Endodermal cell (in vitro differentiated cells): ENCODE data around the gene SESN3. TPM values are rescaled to one million over a fixed set of nuclear protein-coding genes. Genes with fewer than 3 reads are reported as not detected.

Source experiments
- DNase-seq: peaks from one replicate; pipeline ENCODE4 v3.0.0-alpha.2; 2017
- H3K27ac ChIP-seq: 2 replicates; pipeline ENCODE4 v1.5.1; 2013; ENCODE audit warnings: mild to moderate bottlenecking, low read depth, low read length, moderate library complexity
- H3K27me3 ChIP-seq: 2 replicates; pipeline ENCODE4 v1.6.1; 2013; ENCODE audit warnings: mild to moderate bottlenecking, low read length, moderate library complexity; ENCODE audit not compliant: insufficient read depth, control insufficient read depth, poor library complexity, severe bottlenecking
- H3K36me3 ChIP-seq: 2 replicates; pipeline ENCODE4 v1.7.0; 2013; ENCODE audit warnings: mild to moderate bottlenecking, low read length, moderate library complexity; ENCODE audit not compliant: control insufficient read depth, insufficient read depth
- H3K4me1 ChIP-seq: one replicate; pipeline ENCODE4 v1.7.0; 2013; ENCODE audit warnings: low read length; ENCODE audit not compliant: control insufficient read depth, insufficient read depth
- H3K4me3 ChIP-seq: 2 replicates; pipeline ENCODE4 v1.5.1; 2013; ENCODE audit warnings: mild to moderate bottlenecking, low read length, moderate library complexity
- H3K9ac ChIP-seq: 2 replicates; pipeline ENCODE4 v1.6.1; 2013; ENCODE audit warnings: mild to moderate bottlenecking, low read length, moderate library complexity; ENCODE audit not compliant: poor library complexity, severe bottlenecking; ENCODE audit errors: extremely low read depth
- H3K9me3 ChIP-seq: 2 replicates; pipeline ENCODE4 v1.6.1; 2013; ENCODE audit warnings: mild to moderate bottlenecking, low read length, moderate library complexity; ENCODE audit not compliant: control insufficient read depth
- H3K27ac Mint-ChIP-seq: 2 replicates; pipeline ENCODE4 v1.8.0; 2020; ENCODE audit warnings: mixed read lengths
- H3K27me3 Mint-ChIP-seq: 2 replicates; pipeline ENCODE4 v1.8.0; 2021; ENCODE audit warnings: mild to moderate bottlenecking, mixed read lengths; ENCODE audit not compliant: insufficient read depth
- H3K36me3 Mint-ChIP-seq: 2 replicates; pipeline ENCODE4 v1.8.0; 2020; ENCODE audit warnings: low read depth, mixed read lengths
- H3K4me1 Mint-ChIP-seq: 2 replicates; pipeline ENCODE4 v1.8.0; 2020; ENCODE audit warnings: mixed read lengths
- H3K4me3 Mint-ChIP-seq: 2 replicates; pipeline ENCODE4 v1.8.0; 2020; ENCODE audit warnings: mild to moderate bottlenecking, moderate library complexity, mixed read lengths
- H3K9me3 Mint-ChIP-seq: 2 replicates; pipeline ENCODE4 v1.8.0; 2020; ENCODE audit warnings: mild to moderate bottlenecking, mixed read lengths
- CTCF ChIP-seq: fragments of 200-600 bp; sonication (generic); conservative IDR thresholded peaks from 2 replicates; pipeline ENCODE4 v1.5.0; 2021; ENCODE audit warnings: antibody characterized with exemption, mild to moderate bottlenecking
- WGBS, 2 experiments: methylation state at CpG; one replicate each; pipeline versions ENCODE4 v1.1.5 to v1.1.7; 2013; ENCODE audit warnings: missing lambda C conversion rate in 2 of 2, mixed read lengths in 1 of 2; ENCODE audit not compliant: insufficient coverage in 1 of 2, insufficient read length in 1 of 2; 5-methylcytosine and 5-hydroxymethylcytosine counted together
- total RNA-seq, 2 donors: library from RNA; stranded (reverse); fragmentation: NEBNext Ultra II Directional in 1 of 2; extraction: Animal tissue kit (Norgen Biotek cat#: 25700) in 1 of 2; gene quantifications; 2 replicates in 1 of 2; 3 replicates in 1 of 2; pipeline ENCODE4 v1.2.1, GENCODE V29; 2021

SESN3 gene
- total RNA-seq, 2 donors from 2014 or later: 33.6 to 43.1 TPM

DNA sequence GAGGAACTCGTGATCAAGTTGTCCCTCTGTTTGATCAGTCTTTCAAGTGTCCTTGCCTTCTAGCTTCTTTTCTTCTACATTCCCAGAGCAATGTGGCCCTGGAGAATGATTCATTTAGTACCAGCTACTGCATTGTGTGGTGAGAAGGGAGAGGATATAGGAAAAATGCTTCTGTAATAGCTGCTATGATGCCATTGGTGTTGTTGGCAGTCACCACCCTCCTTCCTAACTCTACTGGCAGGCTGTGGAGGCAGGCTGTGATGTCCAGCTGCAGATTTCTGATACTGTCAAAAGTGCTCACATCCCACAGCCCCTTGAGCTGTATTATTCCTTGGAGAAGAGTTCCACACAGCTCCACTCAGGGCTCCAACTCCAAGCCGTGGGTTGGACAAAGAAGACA lies 88.6 kb downstream of the SESN3 start:
- TF ChIP-seq CTCF: no peak

GRCh38 chr11:95140397-95141033 lies 90.5 kb downstream of the SESN3 start:
- no peak overlapping the region for H3K9ac ChIP-seq
- no peaks in the 10 kb centered on the region for H3K9me3 ChIP-seq
- H3K4me1 Mint-ChIP-seq: peaks cover 13% of the 10 kb centered on the region
- H3K9me3 Mint-ChIP-seq: no peaks in the 10 kb centered on the region
- H3K4me1 ChIP-seq: no peaks in the 10 kb centered on the region
- no peak overlapping the region for H3K27ac Mint-ChIP-seq
- H3K4me3 Mint-ChIP-seq: no peak overlapping the region
- 77 to 81% methylated on average over 3 to 4 of the region's 4 CpGs for WGBS, 2 experiments
- no peaks in the 10 kb centered on the region for H3K36me3 ChIP-seq
- no peaks in the 10 kb centered on the region for H3K36me3 Mint-ChIP-seq
- no peak for DNase-seq
- no peak overlapping the region for H3K4me3 ChIP-seq
- peaks cover 69% of the 10 kb centered on the region for H3K27me3 Mint-ChIP-seq
- no peak overlapping the region for H3K27ac ChIP-seq
- peak; percentile 35 for TF ChIP-seq CTCF
- H3K27me3 ChIP-seq: peaks cover 68% of the 10 kb centered on the region

More for the DNA sequence above, 88.6 kb downstream of the SESN3 start:
- Mint-ChIP-seq H3K4me3 (no peak overlapping the region), H3K36me3 (no peaks in the 10 kb centered on the region), H3K27ac (no peak overlapping the region), H3K9me3 (no peaks in the 10 kb centered on the region), H3K27me3 (peaks cover 86% of the 10 kb centered on the region), H3K4me1 (peaks cover 13% of the 10 kb centered on the region)
- WGBS, 2 experiments: 40 to 84% methylated on average over 1 to 2 of the region's 2 CpGs
- Histone ChIP-seq H3K9me3 (no peaks in the 10 kb centered on the region), H3K36me3 (no peaks in the 10 kb centered on the region), H3K27ac (no peak overlapping the region), H3K4me3 (no peak overlapping the region), H3K27me3 (peaks cover 87% of the 10 kb centered on the region), H3K9ac (no peak overlapping the region), H3K4me1 (no peaks in the 10 kb centered on the region)
- no peak for DNase-seq

GRCh38 chr11:95138448-95138847 lies 92.6 kb downstream of the SESN3 start:
- Mint-ChIP-seq H3K9me3 (no peaks in the 10 kb centered on the region), H3K36me3 (no peaks in the 10 kb centered on the region), H3K4me3 (no peak overlapping the region), H3K4me1 (no peaks in the 10 kb centered on the region), H3K27me3 (peaks cover 49% of the 10 kb centered on the region), H3K27ac (no peak overlapping the region)
- Histone ChIP-seq H3K27ac (no peak overlapping the region), H3K9me3 (no peaks in the 10 kb centered on the region), H3K36me3 (no peaks in the 10 kb centered on the region), H3K4me3 (no peak overlapping the region), H3K9ac (no peak overlapping the region), H3K4me1 (no peaks in the 10 kb centered on the region), H3K27me3 (peaks cover 58% of the 10 kb centered on the region)
- peak; percentile 49 for TF ChIP-seq CTCF
- 20 to 49% methylated on average over 1 to 2 of the region's 2 CpGs for WGBS, 2 experiments
- no peak for DNase-seq
